RWPE1 (cell line): Measurements from ENCODE around the gene GRID1.

Experiments
- CTCF ChIA-PET: fragments of 350-600 bp; sonication (Branson Sonifier 250); formaldehyde crosslinking; extraction: SDS; loops from one replicate; lab custom pipeline; 2021; lab: Yijun Ruan, JAX
- POLR2A ChIA-PET: fragments of 400-600 bp; formaldehyde crosslinking; extraction: SDS; loops from one replicate; lab custom pipeline; 2020; ENCODE audit warnings: antibody characterized with exemption; ENCODE audit not compliant: low non-redundant PET; lab: Yijun Ruan, JAX
- DNase-seq: peaks from one replicate; pipeline ENCODE4 v3.0.0; 2012; ENCODE audit warnings: low spot score
- H3K27ac ChIP-seq: fragments of 450-650 bp; 2 replicates; pipeline ENCODE4 v1.5.1; 2017
- CTCF ChIP-seq: fragments of 450-650 bp; conservative IDR thresholded peaks from 2 replicates; pipeline ENCODE4 v1.5.1; 2017; ENCODE audit warnings: low read depth, mild to moderate bottlenecking

Gene GRID1

GRCh38 chr10:86400705-86401587, 34.4 kb upstream of the GRID1 start:
- 0 out of 2 replicates have a peak, but pooled peaks have one; percentile 30 for TF ChIP-seq CTCF
- H3K27ac ChIP-seq, result peak overlapping the region; percentile 83
- CTCF ChIA-PET, result interaction anchor here (0.6 to 2.9 kb wide), 10 partner anchors 9 to 184 kb away, joined by 3 to 32 read pairs (median 3); partner anchors contain the start of gene WAPL
- POLR2A ChIA-PET, result no interaction called here
- DNase-seq, result no peak

- peak; percentile 93 for TF ChIP-seq CTCF
- CTCF ChIA-PET, result interaction anchor here (0.6 to 2.9 kb wide), 18 partner anchors 8 to 293 kb away, joined by 3 to 32 read pairs (median 4); partner anchors contain the start of gene WAPL
- peak overlapping the region; percentile 83 for H3K27ac ChIP-seq
- peak; percentile 97 for DNase-seq
- POLR2A ChIA-PET, result no interaction called here
Measured at GRCh38 chr10:86399879-86400704, 33.5 kb upstream of the GRID1 start.

GRCh38 chr10:86399514-86399878, 32.9 kb upstream of the GRID1 start:
- DNase-seq, result no peak
- ChIA-PET POLR2A (no interaction called here), CTCF (interaction anchor here (0.6 to 2.9 kb wide), 10 partner anchors 8 to 190 kb away, joined by 3 to 32 read pairs (median 4); no protein-coding TSS in a partner anchor)
- no peak for TF ChIP-seq CTCF
- peak overlapping the region; percentile 83 for H3K27ac ChIP-seq

GRCh38 chr10:86397120-86397519, 30.5 kb upstream of the GRID1 start:
- TF ChIP-seq CTCF, result no peak
- DNase-seq, result no peak
- H3K27ac ChIP-seq, result no peak overlapping the region
- ChIA-PET CTCF (no interaction called here), POLR2A (no interaction called here)

GRCh38 chr10:86393862-86394455, 27.4 kb upstream of the GRID1 start:
- DNase-seq, result no peak
- H3K27ac ChIP-seq, result no peak overlapping the region
- TF ChIP-seq CTCF, result no peak
- ChIA-PET POLR2A (no interaction called here), CTCF (no interaction called here)

- POLR2A ChIA-PET, result no interaction called here
- no peak for TF ChIP-seq CTCF
- CTCF ChIA-PET, result no interaction called here
Measured at GRCh38 chr10:86393362-86393761, 26.8 kb upstream of the GRID1 start.

More at GRCh38 chr10:86393362-86393761, 26.8 kb upstream of the GRID1 start:
- H3K27ac ChIP-seq, result no peak overlapping the region
- no peak for DNase-seq
